GM20431 (cell line): ENCODE results near the gene CDHR5.

Experiments used
- in situ Hi-C: fragments of 300-500 bp; cut with MseI, MboI; formaldehyde crosslinking; loops from one replicate; pipeline ENCODE4 v1.15.0; 2020; ENCODE audit warnings: low sequenced_read_pairs; ENCODE audit not compliant: unreplicated experiment

CDHR5 gene

GRCh38 chr11:612201-612960, 12.4 kb downstream of the CDHR5 start:
- in situ Hi-C loops: no loop called here

- in situ Hi-C loops: no loop called here
These were observed 13.5 kb downstream of the CDHR5 start for GRCh38 chr11:611001-611996.

DNA sequence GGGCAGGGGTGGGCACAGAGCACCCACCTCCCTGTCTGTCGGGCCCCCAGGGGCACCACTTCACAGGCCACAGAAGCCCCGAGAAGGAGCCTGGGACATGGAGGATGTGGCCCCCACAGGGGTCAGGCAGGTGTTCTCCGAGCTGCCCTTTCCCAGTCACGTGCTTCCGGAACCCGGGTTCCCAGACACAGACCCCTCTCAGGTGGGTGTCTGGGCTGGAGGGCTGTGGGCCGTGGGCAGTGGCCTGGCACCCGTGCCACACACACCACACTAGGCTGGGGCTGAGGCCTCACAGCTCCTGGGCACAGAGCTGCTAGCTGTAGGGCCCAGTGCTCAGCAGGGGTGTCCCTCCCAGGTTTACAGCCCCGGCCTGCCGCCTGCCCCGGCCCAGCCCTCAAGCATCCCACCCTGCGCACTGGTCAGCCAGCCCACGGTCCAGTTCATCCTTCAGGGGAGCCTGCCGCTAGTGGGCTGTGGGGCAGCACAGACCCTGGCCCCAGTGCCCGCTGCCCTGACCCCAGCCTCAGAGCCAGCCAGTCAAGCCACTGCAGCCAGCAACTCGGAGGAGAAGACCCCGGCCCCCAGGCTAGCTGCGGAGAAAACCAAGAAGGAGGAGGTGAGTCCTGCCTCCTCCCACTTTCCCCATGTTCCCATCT, 14.5 kb downstream of the CDHR5 start:
- in situ Hi-C loops: no loop called here

DNA sequence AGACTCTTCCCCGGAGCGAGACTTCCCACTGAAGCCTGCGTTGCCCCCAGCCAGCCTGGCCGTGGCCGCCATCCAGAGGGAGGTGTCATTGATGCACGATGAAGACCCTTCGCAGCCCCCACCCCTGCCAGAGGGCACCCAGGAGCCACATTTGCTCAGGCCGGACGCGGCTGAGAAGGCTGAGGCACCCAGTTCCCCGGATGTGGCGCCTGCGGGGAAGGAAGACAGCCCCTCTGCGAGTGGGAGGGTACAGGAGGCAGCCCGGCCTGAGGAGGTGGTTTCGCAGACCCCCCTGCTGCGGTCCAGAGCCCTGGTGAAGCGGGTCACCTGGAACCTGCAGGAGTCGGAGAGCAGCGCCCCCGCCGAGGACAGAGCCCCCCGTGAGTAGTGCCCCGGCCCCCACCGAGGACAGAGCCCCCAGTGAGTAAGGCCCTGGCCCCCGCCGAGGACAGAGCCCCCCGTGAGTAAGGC, 15.4 kb downstream of the CDHR5 start:
- in situ Hi-C loops: no loop called here

DNA sequence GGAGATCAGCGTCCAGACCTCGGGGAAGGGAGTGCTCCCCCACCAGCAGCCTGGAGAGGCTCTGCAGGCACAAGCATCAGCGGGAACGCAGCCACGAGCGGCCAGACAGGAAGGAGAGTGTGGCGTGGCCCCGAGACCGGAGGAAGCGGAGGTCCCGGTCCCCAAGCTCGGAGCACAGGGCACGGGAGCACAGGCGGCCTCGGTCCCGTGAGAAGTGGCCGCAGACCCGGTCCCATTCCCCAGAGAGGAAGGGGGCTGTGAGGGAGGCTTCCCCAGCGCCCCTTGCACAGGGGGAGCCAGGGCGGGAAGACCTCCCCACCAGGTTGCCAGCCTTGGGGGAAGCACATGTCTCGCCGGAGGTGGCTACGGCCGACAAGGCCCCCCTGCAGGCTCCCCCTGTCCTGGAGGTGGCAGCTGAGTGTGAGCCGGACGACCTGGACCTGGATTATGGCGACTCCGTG, 15.9 kb downstream of the CDHR5 start:
- in situ Hi-C loops: no loop called here

DNA sequence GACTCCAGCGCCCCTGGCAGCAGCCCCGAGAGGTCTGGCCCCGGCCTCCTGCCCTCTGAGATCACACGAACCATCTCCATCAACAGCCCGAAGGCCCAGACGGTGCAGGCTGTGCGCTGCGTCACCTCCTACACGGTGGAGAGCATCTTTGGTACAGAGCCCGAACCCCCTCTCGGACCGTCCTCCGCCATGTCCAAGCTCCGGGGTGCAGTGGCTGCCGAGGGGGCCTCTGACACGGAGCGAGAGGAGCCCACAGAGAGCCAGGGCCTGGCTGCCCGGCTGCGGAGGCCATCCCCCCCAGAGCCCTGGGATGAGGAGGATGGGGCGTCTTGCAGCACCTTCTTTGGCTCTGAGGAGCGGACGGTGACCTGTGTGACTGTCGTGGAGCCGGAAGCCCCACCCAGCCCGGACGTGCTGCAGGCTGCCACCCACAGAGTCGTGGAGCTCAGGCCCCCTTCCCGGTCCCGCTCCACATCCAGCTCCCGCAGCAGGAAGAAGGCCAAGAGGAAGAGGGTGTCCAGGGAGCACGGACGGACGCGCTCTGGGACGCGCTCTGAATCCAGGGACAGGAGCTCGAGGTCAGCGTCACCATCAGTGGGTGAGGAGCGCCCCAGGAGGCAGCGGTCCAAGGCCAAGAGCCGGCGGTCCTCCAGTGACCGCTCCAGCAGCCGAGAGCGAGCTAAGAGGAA, 16.6 kb downstream of the CDHR5 start:
- in situ Hi-C loops: no loop called here

GRCh38 chr11:607020-607780, 17.6 kb downstream of the CDHR5 start:
- in situ Hi-C loops: no loop called here

- in situ Hi-C loops: no loop called here
These were observed 18.5 kb downstream of the CDHR5 start for GRCh38 chr11:606245-606644.

DNA sequence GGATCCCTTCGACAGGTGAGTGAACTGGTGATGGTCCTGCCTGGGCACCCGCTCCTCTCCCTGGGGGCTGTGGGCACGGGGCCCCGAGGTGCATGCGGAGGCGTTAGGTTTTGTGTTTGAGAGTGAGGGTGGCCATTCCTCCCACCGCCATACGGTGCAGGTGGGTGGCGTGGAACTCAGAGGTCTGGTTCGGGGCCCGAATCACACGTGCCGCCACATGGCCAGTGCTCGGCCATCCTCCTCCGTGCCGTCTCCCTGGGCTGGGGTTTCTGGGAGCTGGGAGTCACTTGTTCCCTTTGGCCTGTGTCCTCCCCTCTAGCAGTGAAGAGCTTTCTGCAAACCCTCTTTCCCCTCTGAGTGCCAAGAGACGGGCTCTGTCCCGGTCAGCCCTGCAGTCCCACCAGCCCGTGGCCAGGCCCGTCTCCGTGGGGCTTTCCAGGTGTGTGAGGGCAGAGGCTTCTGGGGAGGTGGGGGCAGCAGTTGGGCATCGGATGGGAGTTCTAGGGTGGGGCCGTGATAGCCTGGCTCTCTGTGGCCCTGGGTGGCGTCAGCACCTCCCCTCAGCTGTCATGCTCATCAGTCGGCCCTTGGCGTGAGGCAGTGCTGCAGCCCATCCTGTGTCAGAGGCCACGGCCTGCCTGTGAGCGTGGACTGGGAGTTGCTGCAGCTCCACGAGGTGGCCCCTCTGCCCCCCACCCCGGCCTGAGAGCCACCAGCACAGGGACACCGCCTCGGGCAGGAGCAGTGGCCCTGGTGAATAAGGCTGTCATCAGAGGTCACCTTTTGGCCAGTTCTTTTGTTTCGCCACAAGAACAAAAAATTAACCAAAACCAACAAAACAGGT, 19.2 kb downstream of the CDHR5 start:
- in situ Hi-C loops: no loop called here

DNA sequence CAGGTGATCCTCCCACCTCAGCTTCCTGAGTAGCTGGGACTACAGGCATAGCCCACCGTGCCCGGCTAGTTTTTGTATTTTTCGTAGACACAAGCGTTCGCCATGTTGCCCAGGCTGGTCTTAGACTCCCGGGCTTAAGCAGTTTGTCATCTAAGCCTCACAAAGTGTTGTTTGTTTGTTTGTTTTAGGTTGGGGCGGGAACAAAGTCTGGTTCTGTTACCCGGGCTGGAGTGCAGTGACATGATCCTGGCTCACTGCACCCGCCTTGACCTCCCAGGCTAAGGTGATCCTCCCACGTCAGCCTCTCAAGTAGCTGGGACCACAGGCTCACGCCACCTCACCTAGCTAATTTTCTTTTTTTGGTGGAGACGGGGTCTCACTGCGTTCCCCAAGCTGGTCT, 21.6 kb downstream of the CDHR5 start:
- in situ Hi-C loops: no loop called here

DNA sequence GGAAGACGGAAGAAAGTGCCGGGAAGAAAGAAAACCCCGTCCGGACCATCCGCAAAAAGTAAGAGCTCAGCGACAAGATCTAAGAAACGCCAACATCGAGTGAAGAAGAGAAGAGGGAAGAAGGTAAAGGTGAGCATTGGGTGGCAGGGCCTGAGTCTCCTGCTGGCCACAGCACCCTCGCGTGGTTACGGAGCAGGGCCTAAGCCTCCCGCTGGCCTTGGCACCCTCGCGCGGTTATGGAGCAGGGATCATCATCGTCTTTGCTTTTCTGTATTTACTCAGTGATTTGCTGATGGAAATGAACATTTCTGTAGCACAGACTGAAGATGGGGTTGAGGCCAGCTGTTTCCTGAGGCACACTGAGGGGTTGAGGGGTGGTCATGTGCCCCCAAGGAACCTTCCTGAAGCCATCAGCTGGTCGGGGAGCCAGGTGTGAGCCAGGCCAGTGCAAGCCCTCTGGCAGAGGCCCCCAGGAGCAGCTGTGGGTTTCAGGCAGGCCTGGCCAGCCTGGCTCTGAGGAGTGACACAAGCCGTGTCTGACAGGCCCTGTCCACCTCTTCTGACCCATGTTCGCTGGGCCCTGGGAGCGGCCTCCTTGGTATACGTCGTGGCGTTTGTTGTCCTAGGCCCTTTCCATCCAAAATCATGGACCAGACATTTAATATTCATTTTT, 23.0 kb downstream of the CDHR5 start:
- in situ Hi-C loops: no loop called here

DNA sequence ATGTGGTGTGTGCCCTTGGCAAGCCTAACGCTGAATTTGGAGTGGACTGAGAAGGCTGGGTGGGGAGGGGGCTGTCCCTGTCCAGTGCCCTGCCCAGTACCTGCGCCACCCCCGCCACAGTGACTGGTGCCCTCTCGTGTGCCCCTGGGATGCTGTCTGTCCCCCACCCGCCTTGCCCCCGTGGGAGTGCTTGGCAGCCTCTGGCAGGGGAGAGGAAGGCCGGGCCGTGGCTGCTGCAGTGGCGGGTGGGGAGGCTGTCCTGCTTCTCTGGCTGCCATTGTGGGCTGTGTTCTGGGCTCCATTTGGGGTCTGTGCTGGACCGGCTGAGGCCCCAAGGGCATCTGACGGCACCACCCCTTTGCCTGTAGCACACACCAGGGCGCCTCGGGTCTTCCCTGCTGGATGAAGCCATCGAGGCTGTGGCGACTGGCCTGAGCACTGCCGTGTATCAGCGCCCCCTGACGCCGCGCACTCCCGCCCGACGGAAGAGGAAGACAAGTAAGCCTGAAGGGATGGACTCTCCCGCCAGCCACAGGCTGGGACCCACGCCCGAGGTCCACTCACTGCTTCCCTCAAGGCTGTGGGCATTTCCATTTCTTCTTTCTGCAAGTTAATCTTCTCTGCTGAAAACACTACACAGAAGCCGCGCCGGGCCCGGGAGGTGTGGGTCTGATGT, 26.6 kb downstream of the CDHR5 start:
- in situ Hi-C loops: no loop called here

GRCh38 chr11:597166-597725, 27.5 kb downstream of the CDHR5 start:
- in situ Hi-C loops: no loop called here

DNA sequence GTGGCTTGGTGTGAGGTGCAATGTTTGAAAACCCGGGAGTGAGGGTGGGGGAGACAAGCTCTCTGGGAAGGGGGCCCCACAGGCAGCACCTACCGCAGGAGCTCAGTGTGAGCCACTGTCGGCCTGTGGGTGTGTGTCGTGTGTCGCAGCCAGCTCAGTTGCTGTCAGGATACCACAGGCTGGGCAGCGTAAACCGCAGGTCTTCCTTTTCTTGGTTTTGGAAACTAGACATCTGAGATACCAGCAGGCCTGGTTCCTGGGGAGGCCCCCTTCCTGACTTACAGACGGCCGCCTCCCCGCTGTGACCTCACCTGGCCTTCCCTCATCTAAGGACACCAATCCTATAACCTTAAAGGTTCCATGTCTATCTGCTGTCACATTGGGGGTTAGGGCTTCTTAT, 28.4 kb downstream of the CDHR5 start:
- in situ Hi-C loops: no loop called here

DNA sequence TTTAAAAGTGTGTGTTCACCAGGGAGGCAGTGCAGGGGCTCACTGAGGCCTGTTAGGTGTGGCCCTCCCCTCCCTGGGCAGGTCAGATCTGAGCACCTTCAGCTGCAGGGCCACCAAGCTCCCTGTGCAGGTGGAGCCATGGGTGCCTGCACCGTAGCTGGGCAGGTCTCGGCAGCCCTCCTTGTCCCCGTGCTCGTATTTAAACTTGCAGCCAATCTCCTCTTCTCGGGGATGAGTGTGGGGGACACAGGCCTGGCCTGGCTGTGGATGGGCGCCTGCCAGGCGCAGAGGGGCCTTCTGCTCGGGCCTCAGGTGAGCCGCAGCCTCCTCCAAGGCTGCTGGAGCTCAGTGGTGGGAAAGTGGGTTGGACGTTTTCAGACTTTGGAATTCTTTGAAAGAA, 29.4 kb downstream of the CDHR5 start:
- in situ Hi-C loops: no loop called here

GRCh38 chr11:593347-593746, 31.4 kb downstream of the CDHR5 start:
- in situ Hi-C loops: no loop called here

- in situ Hi-C loops: no loop called here
These were observed 31.8 kb downstream of the CDHR5 start for GRCh38 chr11:592918-593317.
